DMS 273 (cell line): ENCODE results near the gene GLIS1.
"Not testable (repeated sequence)": the region's sequence is repeated elsewhere in the genome, so short reads cannot be mapped to it uniquely, and the experiment has no call there.

Source experiments
- DNase-seq: peaks from one replicate; lab custom pipeline; 2025; ENCODE audit not compliant: unreplicated experiment; lab: John Stamatoyannopoulos, UW

GLIS1 gene

GRCh38 chr1:53655931-53656746 is 82.8 kb downstream of the GLIS1 start:
- no peak for DNase-seq

DNA sequence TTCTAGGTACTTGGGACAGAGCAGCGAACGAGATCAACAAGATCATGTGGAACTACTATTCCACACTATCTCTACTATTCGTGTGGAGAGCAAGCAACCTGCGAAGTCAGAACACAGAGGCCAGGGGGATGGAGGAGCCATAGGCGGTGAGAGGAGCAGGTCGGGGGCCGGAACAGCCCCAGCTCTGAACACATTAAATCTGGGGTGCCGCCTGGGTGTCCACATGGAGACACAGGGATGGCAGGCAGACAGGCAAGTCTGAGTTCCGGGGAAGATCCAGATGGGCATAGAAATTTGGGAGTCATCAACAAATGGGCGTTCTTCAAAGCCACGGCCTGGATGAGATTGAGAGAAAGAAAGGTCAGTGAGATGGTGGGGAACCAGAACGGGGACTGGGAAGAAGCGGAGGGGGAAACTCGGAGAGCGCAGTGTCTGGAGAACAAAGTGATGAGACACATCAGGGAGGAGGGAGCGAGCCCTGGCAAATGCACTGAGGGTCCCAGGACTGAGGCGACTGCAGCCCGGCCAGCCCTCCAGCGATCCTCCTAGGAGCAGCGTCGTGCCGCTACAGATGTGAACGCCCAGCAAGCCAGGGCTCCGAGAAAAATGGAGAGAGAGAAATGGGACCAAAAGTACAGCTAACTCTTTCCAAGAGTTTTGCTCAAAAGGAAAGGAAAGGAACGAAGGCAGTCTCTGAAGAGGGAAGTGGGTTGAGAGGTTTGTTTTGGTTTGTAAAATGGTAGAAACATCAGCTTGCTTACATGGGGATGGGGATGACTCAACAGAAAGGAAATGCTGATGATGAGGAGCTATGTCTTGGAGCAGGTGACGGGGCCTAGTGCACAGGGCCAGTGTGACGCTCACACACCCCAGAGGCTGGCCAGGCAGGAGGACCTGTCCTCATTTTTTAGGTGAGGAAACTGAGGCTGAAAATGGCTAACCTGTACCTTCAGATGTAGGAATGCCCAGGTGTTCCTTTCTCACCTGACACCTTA is 84.5 kb downstream of the GLIS1 start:
- DNase-seq: no peak

DNA sequence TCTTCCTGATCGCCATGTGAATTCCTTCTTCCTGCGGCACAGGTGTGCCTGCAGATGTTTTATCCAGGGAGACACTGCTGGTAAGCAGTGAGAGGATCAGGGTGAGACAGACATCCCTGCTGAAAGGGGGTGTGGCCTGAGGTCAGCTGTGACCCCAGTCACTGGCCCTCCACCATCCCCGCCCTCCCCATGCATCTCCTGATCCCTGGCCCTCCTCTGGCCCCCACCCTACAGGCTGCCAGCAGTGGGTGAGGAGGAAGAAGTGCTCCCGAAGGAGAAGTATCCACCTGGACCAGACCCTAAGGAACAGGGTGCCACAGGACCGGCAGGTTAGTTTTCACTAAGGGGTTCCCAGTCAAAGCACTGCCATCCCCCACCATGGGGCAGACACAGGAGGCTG is 85.3 kb downstream of the GLIS1 start:
- DNase-seq: no peak

DNA sequence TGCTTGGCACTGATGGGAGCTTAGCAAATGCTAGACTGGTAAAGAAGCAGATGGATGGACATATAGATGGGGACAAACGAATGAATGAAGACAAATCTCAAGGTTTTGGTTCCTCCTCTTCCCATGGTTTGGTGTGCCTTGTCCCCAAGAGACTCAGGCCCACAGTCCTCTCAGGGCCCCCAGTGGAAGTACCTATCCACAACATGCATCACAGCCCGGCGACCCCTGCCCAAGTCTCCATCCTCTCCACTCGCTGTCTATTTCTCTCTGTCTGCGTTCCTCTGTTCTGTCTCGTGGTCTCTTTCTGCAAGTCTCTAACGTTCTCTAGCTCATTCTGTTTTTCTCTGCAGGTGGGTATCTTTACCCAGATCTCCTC is 85.8 kb downstream of the GLIS1 start:
- no peak for DNase-seq

DNA sequence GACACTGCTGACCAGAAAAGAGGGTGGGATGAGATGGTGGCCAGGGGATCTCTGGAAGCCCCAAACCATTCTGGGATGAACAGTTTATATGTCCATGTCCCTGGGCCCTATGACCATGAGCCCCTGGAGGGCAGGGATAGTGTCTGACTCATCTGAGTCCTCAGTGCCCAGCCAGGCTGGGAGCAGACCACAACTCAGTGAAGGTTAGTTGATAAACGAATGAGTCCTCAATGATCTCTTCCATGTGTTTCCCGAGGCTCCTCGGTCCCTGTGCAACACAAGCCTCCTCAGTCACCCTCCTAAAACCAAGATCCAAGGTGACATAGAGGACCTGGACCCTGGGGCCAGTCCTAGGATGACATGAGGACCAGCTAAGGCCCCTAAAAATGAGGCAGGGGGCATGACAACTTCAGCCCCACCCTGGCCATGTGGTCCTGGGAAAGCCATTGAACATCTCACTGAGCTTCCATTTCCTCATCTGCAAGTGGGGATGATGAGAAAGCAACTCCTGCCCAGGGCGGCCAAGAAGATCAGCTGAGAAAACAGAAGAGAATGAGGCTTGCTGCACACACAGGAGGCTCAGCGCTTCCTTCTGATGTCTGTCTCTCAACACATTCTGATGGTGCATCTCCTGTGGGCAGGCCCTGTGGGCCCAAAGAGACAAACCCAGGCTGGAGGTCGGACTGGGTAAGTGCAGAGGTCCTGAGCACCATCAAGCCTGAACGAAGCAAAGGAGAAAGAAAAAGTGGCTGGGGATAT is 86.3 kb downstream of the GLIS1 start:
- DNase-seq: no peak

DNA sequence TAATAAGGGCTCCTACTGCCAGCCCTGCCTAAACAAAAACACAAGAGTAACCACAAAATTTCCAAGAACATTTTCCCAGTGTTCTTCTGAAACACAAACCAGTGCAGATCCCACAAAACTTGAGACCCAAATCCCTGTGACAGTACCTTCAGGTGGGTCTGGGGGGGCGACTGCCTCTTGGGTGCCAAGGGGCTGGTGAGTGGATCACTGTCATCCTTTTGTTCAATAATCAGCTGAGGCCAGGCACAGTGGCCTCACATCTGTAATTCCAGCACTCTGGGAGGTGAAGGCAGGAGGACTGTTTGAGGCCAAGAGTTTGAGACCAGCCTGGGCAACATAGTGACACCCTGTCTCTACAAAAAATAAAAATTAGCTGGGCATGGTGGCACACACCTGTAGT is 87.6 kb downstream of the GLIS1 start:
- no peak for DNase-seq

DNA sequence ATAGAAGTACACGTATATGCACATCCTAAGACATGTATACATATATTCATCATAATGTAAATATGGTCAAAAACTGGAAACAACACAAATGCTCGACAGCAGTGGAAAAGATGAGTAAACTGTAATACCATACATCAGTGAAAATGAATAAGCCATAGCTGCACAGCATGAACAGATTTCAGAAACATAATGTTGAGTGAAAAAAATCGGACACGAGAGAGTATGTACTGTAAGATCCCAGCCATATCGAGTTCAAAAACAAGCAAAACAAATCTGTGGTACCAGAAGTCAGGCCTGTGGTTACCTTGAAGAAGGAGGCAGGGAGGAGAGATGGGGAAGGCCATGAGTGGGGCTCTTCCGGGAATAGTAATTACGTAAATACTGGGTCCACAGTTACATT is 90.4 kb downstream of the GLIS1 start:
- DNase-seq: no peak

DNA sequence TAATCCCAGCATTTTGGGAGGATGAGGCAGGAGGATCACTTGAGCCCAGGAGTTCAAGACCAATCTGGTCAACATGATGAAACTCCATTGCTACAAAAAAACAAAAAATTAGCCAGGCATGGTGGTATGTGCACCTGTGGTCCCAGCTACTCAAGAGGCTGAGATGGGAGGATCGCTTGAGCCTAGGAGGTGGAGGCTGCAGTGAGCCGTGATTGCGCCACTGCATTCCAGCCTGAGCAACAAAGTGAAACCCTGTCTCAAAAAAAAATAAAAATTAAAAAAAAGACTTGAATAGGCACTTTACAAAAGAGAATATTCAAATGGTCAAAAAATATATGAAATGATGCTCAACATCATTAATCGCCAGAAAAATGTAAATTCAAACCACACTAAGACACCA is 91.0 kb downstream of the GLIS1 start:
- DNase-seq: not testable (repeated sequence)

- no peak for DNase-seq
These were observed 92.2 kb downstream of the GLIS1 start for GRCh38 chr1:53646732-53647131.

GRCh38 chr1:53645690-53646078 is 93.3 kb downstream of the GLIS1 start:
- no peak for DNase-seq

- DNase-seq: no peak
These were observed 93.9 kb downstream of the GLIS1 start for GRCh38 chr1:53644909-53645689.

- no peak for DNase-seq
These were observed 94.5 kb downstream of the GLIS1 start for GRCh38 chr1:53644496-53644895.

GRCh38 chr1:53643881-53644390 is 95.0 kb downstream of the GLIS1 start:
- no peak for DNase-seq

- no peak for DNase-seq
These were observed 95.7 kb downstream of the GLIS1 start for GRCh38 chr1:53643041-53643880.

DNA sequence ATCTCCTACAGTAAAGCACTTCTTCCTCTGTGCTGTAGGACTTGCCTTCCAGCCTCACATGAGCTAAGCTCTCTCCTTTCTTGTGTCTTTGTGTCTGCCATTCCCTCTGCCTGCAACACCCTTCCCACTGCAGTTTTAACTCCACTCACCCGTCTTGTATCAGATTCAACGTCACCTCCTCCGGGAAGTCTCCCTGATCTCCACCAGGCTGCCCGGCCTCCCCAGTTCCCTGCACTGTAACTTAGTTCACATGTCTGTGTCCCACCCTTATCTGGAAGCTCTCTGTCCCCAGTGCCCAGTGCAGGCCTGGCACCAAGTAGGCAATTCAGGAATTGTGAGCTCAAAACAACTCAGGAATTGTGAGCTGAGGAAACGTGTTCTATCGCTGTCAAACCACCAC is 96.4 kb downstream of the GLIS1 start:
- DNase-seq: no peak

DNA sequence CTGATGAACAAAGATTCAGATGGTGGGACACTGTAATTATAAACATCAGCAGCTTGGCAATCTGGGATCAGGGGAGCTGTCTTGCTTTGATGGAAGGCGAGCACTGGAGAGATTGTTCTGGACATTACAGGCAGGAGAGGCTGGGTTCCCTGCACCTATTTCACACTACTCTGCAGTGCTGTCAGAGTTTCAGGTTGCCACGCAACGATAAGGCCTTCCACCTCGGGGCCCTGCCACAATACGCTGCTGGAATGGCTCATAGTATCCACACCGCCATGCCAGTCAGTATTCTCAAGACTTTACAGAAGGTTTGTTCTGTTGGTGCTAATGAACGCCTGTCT is 96.8 kb downstream of the GLIS1 start:
- no peak for DNase-seq

DNA sequence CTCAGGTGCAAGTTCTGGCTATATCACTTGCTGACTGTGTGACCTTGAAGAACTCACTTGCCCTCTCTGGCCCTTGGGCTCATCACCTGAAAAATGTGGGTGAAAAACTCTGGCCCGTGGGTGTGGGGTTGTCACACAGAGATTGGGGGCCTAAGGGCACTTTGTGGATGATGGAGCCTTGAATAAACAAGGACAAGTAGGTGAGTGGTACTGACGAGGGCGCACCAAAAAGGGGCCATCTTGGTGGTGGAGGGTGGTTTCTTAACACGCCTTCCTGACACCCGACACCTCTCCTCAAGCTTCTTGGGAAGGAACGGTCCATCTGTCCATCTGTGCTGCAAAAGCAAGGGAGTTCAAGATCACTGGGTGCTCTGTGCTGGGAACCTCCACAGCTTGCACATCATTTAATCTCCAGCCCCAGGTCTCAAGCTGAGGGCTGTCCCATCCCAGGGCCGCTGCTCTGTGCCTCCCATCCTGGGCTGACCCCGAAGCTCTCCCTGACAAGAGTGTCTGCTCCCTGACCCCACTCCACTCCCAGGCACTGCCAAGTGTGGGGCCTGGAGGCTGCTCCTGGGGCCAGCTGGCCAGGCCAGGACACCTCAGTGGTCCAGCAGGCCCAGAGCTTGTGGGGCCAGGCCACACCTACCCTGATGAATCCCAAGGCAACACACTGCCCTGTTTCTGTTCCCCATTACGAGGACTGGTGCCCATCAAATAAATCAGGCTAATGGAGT is 97.3 kb downstream of the GLIS1 start:
- DNase-seq: peak; percentile 75

DNA sequence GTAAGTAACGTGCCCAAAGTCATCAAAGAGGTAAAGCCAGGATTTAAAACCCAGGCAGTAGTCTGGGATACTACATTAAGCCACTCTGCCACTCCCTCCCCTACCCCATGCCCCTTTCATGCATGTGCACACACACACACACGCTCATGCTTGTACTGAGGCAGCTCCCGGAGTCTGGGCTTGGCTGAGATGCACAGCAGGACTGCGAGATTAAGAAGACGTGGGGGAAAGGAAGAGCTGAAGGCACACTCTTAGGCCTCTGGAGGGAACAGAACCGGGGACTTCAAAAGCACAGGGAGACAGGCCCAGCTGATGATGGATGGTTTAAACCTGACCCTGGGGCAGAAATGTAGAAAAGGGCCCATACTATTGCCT is 98.3 kb downstream of the GLIS1 start:
- no peak for DNase-seq
